SH-SY5Y (cell line): ENCODE data around the gene WDR43.

Source experiments
- GATA2 ChIP-seq: IDR thresholded peaks from 2 replicates; pipeline ENCODE4 v1.6.1; 2011; ENCODE audit warnings: mild to moderate bottlenecking, low read depth, low read length
- GATA3 ChIP-seq: IDR thresholded peaks from 2 replicates; pipeline ENCODE4 v1.6.1; 2011; ENCODE audit warnings: low read depth, mild to moderate bottlenecking, low read length, moderate library complexity

- TF ChIP-seq GATA3 (no peak), GATA2 (no peak)
These were observed 33.4 kb downstream of the WDR43 start for GRCh38 chr2:28927878-28928277.
